HepG2 (cell line): ENCODE data around the gene MRPL14. TPM values are rescaled to one million over a fixed set of nuclear protein-coding genes. Genes with fewer than 3 reads are reported as not detected.

Experiments
- HDAC2 ChIP-seq: sonication (generic); formaldehyde crosslinking; IDR thresholded peaks from 2 replicates; pipeline ENCODE4 v1.4.0; 2020; ENCODE audit warnings: missing genetic modification reagents
- ZNF225 ChIP-seq: sonication (generic); formaldehyde crosslinking; IDR thresholded peaks from 2 replicates; pipeline ENCODE4 v1.4.0; 2020; ENCODE audit warnings: mild to moderate bottlenecking, missing genetic modification reagents
- polyA plus RNA-seq, 8 experiments: library from polyadenylated mRNA; depleted of rRNA in 3 of 8; stranded (reverse) in 7 of 8; unstranded in 1 of 8; fragments of >200 nt; fragmentation: Illumina TruSeq in 4 of 8; extraction: Trizol in 4 of 8; gene quantifications; 2 replicates each; pipeline versions ENCODE4 v1.2.1 to v1.2.3, GENCODE V29; 2011 to 2016; ENCODE audit warnings: low read depth in 4 of 8, missing spikeins in 1 of 8, mixed read lengths in 1 of 8; ENCODE audit not compliant: insufficient read depth in 1 of 8
- total RNA-seq, 5 experiments: library from RNA; depleted of rRNA; stranded (reverse); fragments of >200 nt; fragmentation: Illumina TruSeq; extraction: Trizol; gene quantifications; 2 replicates each; pipeline ENCODE4 v1.2.3, GENCODE V29; 2016; ENCODE audit warnings: low read depth in 1 of 5
- TF ChIP-seq, protein P1 (sequence below): sonication (generic); formaldehyde crosslinking; IDR thresholded peaks from 2 replicates; pipeline ENCODE4 v1.4.0; 2020; ENCODE audit warnings: missing genetic modification reagents, borderline replicate concordance
- TF ChIP-seq, protein P2 (sequence below): sonication (generic); formaldehyde crosslinking; conservative IDR thresholded peaks from 2 replicates; pipeline ENCODE4 v1.4.0; 2020; ENCODE audit warnings: mild to moderate bottlenecking, missing genetic modification reagents, moderate library complexity

MRPL14 gene
- total and polyA plus RNA-seq, 2 of the 13 experiments (the other 11 are each of a cell fraction or from before 2014, with no cell fraction given), result 157 to 178 TPM

DNA sequence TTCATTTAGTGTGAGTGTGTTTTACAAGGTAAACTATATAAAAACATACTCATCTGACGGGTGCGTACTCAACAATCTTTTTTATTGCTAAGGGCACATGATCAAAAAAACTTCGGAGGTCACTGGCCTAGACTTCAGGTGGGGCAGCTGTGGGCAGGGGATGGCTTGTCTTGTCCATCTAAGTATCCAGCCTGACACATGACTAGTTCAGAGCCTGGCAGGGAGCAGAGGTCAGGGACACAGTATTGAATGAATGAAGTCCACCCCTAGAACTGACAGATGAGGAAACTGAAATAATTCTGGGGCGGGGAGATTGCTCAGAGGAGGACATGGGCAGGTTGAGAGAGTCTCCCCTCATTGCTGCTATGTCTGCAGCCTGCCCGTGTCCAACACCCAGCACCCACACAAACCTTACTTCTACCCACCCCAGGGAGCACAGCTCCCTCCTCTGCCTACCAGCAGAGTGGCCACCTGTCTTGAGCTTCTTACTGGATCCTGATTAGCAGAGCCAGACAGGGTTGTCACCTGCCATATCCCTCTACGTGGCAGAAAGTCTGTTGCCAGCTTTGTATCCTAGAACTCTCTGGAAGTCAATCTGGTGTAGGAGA lies 48.9 kb downstream of the MRPL14 start (continued):
- TF ChIP-seq, protein P1, sequence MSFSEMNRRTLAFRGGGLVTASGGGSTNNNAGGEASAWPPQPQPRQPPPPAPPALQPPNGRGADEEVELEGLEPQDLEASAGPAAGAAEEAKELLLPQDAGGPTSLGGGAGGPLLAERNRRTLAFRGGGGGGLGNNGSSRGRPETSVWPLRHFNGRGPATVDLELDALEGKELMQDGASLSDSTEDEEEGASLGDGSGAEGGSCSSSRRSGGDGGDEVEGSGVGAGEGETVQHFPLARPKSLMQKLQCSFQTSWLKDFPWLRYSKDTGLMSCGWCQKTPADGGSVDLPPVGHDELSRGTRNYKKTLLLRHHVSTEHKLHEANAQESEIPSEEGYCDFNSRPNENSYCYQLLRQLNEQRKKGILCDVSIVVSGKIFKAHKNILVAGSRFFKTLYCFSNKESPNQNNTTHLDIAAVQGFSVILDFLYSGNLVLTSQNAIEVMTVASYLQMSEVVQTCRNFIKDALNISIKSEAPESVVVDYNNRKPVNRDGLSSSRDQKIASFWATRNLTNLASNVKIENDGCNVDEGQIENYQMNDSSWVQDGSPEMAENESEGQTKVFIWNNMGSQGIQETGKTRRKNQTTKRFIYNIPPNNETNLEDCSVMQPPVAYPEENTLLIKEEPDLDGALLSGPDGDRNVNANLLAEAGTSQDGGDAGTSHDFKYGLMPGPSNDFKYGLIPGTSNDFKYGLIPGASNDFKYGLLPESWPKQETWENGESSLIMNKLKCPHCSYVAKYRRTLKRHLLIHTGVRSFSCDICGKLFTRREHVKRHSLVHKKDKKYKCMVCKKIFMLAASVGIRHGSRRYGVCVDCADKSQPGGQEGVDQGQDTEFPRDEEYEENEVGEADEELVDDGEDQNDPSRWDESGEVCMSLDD, result no peak
- TF ChIP-seq ZNF225 (no peak), HDAC2 (CRISPR knock-in tag) (peak; percentile 58)
- TF ChIP-seq, protein P2, sequence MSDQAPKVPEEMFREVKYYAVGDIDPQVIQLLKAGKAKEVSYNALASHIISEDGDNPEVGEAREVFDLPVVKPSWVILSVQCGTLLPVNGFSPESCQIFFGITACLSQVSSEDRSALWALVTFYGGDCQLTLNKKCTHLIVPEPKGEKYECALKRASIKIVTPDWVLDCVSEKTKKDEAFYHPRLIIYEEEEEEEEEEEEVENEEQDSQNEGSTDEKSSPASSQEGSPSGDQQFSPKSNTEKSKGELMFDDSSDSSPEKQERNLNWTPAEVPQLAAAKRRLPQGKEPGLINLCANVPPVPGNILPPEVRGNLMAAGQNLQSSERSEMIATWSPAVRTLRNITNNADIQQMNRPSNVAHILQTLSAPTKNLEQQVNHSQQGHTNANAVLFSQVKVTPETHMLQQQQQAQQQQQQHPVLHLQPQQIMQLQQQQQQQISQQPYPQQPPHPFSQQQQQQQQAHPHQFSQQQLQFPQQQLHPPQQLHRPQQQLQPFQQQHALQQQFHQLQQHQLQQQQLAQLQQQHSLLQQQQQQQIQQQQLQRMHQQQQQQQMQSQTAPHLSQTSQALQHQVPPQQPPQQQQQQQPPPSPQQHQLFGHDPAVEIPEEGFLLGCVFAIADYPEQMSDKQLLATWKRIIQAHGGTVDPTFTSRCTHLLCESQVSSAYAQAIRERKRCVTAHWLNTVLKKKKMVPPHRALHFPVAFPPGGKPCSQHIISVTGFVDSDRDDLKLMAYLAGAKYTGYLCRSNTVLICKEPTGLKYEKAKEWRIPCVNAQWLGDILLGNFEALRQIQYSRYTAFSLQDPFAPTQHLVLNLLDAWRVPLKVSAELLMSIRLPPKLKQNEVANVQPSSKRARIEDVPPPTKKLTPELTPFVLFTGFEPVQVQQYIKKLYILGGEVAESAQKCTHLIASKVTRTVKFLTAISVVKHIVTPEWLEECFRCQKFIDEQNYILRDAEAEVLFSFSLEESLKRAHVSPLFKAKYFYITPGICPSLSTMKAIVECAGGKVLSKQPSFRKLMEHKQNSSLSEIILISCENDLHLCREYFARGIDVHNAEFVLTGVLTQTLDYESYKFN (CRISPR knock-in tag), result peak; percentile 74
